CD4-positive, alpha-beta T cell (primary cell): ENCODE results near the gene QTRT2. TPM values are rescaled to one million over a fixed set of nuclear protein-coding genes. Genes with fewer than 3 reads are reported as not detected.

Experiments
- ATAC-seq: fragments of 200-7000 bp; cut with Tn5 transposase; one replicate; pipeline ENCODE4 v1.10.0; 2022; ENCODE audit warnings: mild to moderate bottlenecking; ENCODE audit not compliant: poor library complexity
- CTCF ChIA-PET: fragments of 350-600 bp; sonication (Branson Sonifier 250); formaldehyde crosslinking; loops from one replicate; lab custom pipeline; 2021; ENCODE audit warnings: antibody characterized with exemption, inconsistent platforms; lab: Charles Lee
- POLR2A ChIA-PET: fragments of 350-600 bp; sonication (Branson Sonifier 250); formaldehyde crosslinking; loops from one replicate; lab custom pipeline; 2021; ENCODE audit warnings: antibody characterized with exemption, inconsistent platforms; lab: Charles Lee
- DNase-seq, 14 experiments: peaks; one replicate each; pipeline ENCODE4 v3.0.0-alpha.2; 2013 to 2020; ENCODE audit warnings: mixed read lengths in 2 of 14
- H3K27ac ChIP-seq, 2 donors: one replicate each; pipeline versions ENCODE4 v1.5.1 to v1.7.0; 2013; ENCODE audit warnings: low read length in 2 of 2, low read depth in 1 of 2, mild to moderate bottlenecking in 1 of 2
- H3K27me3 ChIP-seq, 2 experiments: 1 replicate in 1 of 2; 2 replicates in 1 of 2; pipeline versions ENCODE4 v1.6.1 to v1.7.0; 2013; ENCODE audit warnings: low read length in 2 of 2, control low read depth in 1 of 2, mild to moderate bottlenecking in 1 of 2, moderate library complexity in 1 of 2; ENCODE audit not compliant: insufficient read depth in 2 of 2, control insufficient read depth in 1 of 2
- H3K36me3 ChIP-seq: one replicate; pipeline ENCODE4 v1.6.1; 2013; ENCODE audit warnings: low read length, control low read depth; ENCODE audit not compliant: insufficient read depth
- H3K4me1 ChIP-seq: one replicate; pipeline ENCODE4 v1.6.1; 2013; ENCODE audit warnings: low read length, control low read depth; ENCODE audit not compliant: insufficient read depth
- H3K4me3 ChIP-seq: one replicate; pipeline ENCODE4 v1.5.1; 2013; ENCODE audit warnings: mild to moderate bottlenecking, low read length, moderate library complexity
- H3K9me3 ChIP-seq, 2 experiments: 1 replicate in 1 of 2; 2 replicates in 1 of 2; pipeline versions ENCODE4 v1.6.1 to v1.7.0; 2013; ENCODE audit warnings: low read length in 2 of 2, mild to moderate bottlenecking in 2 of 2, control low read depth in 1 of 2, moderate library complexity in 1 of 2; ENCODE audit not compliant: control insufficient read depth in 1 of 2, insufficient read depth in 1 of 2
- H3K27ac Mint-ChIP-seq: one replicate; pipeline ENCODE4 v1.8.0; 2020; ENCODE audit warnings: mixed read lengths
- H3K27me3 Mint-ChIP-seq: one replicate; pipeline ENCODE4 v1.8.0; 2021; ENCODE audit warnings: mixed read lengths
- H3K36me3 Mint-ChIP-seq: one replicate; pipeline ENCODE4 v1.8.0; 2021; ENCODE audit warnings: low read depth, mixed read lengths
- H3K4me1 Mint-ChIP-seq: one replicate; pipeline ENCODE4 v1.8.0; 2021; ENCODE audit warnings: low read depth, mixed read lengths
- H3K4me3 Mint-ChIP-seq: one replicate; pipeline ENCODE4 v1.8.0; 2020; ENCODE audit warnings: mild to moderate bottlenecking, mixed read lengths
- H3K9me3 Mint-ChIP-seq: one replicate; pipeline ENCODE4 v1.8.0; 2020; ENCODE audit warnings: mixed read lengths
- intact Hi-C, 2 experiments: fragments of 100-400 bp; cut with DNase I in 1 of 2; cut with micrococcal nuclease in 1 of 2; formaldehyde crosslinking; loops; one replicate each; pipeline versions ENCODE4 v1.15.1 to v1.9.0; 2023 to 2025; cut with DNase I, micrococcal nuclease
- total RNA-seq, 174 experiments: library from RNA in 2 of 174; stranded (reverse) in 2 of 174; gene quantifications; one replicate each; pipeline ENCODE4 v1.2.3 and lab custom pipeline; 2021 to 2026
- TF ChIP-seq, protein P1 (sequence below): fragments of 200-600 bp; IDR thresholded peaks from one replicate; pipeline ENCODE4 v1.8.0; 2022; ENCODE audit warnings: antibody characterized with exemption, mild to moderate bottlenecking

The QTRT2 gene
- total RNA-seq, 2 experiments from 2014 or later, result 22.8 to 27.0 TPM

- Mint-ChIP-seq H3K36me3 (no peaks in the 10 kb centered on the region), H3K4me1 (no peaks in the 10 kb centered on the region), H3K4me3 (no peak overlapping the region), H3K9me3 (no peaks in the 10 kb centered on the region), H3K27me3 (no peaks in the 10 kb centered on the region), H3K27ac (no peak overlapping the region)
- no peaks in the 10 kb centered on the region for H3K4me1 ChIP-seq
- intact Hi-C loops, result no loop called here
- peaks cover 0 to 3% of the 10 kb centered on the region in 2 experiments for H3K27me3 ChIP-seq
- ATAC-seq (no peak), DNase-seq (no peak)
- H3K27ac ChIP-seq, result no peak overlapping the region
- no peak overlapping the region for H3K4me3 ChIP-seq
- CTCF ChIA-PET, result no interaction called here
- H3K36me3 ChIP-seq, result no peaks in the 10 kb centered on the region
- POLR2A ChIA-PET, result no interaction called here
- TF ChIP-seq, protein P1, sequence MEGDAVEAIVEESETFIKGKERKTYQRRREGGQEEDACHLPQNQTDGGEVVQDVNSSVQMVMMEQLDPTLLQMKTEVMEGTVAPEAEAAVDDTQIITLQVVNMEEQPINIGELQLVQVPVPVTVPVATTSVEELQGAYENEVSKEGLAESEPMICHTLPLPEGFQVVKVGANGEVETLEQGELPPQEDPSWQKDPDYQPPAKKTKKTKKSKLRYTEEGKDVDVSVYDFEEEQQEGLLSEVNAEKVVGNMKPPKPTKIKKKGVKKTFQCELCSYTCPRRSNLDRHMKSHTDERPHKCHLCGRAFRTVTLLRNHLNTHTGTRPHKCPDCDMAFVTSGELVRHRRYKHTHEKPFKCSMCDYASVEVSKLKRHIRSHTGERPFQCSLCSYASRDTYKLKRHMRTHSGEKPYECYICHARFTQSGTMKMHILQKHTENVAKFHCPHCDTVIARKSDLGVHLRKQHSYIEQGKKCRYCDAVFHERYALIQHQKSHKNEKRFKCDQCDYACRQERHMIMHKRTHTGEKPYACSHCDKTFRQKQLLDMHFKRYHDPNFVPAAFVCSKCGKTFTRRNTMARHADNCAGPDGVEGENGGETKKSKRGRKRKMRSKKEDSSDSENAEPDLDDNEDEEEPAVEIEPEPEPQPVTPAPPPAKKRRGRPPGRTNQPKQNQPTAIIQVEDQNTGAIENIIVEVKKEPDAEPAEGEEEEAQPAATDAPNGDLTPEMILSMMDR, result no peak
- no peaks in the 10 kb centered on the region for H3K9me3 ChIP-seq
These were observed 65.6 kb downstream of the QTRT2 start for GRCh38 chr3:114122027-114122709.

GRCh38 chr3:114126461-114126860 lies 69.9 kb downstream of the QTRT2 start:
- H3K9me3 ChIP-seq, result no peaks in the 10 kb centered on the region
- H3K27ac Mint-ChIP-seq, result no peak overlapping the region
- no peak overlapping the region for H3K4me3 Mint-ChIP-seq
- H3K4me1 Mint-ChIP-seq, result no peaks in the 10 kb centered on the region
- H3K36me3 ChIP-seq, result no peaks in the 10 kb centered on the region
- no peak overlapping the region for H3K27ac ChIP-seq
- H3K36me3 Mint-ChIP-seq, result no peaks in the 10 kb centered on the region
- no peaks in the 10 kb centered on the region for H3K4me1 ChIP-seq
- no peak for DNase-seq
- no peak overlapping the region for H3K4me3 ChIP-seq
- CTCF ChIA-PET, result interaction anchor here (1.2 kb wide), 1 partner anchor 603 kb away, joined by 3 read pairs; no protein-coding TSS in a partner anchor
- ATAC-seq, result no peak
- intact Hi-C loops, result no loop called here
- TF ChIP-seq, protein P1, result no peak
- H3K27me3 ChIP-seq, result peaks cover 0 to 3% of the 10 kb centered on the region in 2 experiments
- POLR2A ChIA-PET, result no interaction called here
- no peaks in the 10 kb centered on the region for H3K27me3 Mint-ChIP-seq
- H3K9me3 Mint-ChIP-seq, result no peaks in the 10 kb centered on the region

DNA sequence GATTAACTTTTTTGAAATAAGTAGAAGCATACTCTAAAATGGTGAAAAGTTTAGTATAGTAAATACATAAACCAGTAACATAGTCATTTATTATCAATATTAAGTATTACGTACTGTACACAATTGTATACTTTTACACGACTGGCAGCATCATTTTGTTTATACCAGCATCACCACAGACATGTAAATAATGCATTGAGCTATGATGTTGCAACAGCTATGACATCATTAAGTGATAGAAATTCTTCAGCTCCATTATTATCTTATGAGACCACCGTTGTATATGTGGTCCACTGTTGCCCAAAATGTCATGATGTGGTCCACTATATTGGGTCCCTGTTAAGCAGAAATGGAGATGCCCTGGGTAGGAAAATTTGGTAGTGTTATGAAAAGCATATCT lies 71.0 kb downstream of the QTRT2 start:
- H3K36me3 Mint-ChIP-seq, result no peaks in the 10 kb centered on the region
- ChIA-PET POLR2A (no interaction called here), CTCF (interaction anchor here (1.2 kb wide), 1 partner anchor 602 kb away, joined by 3 read pairs; no protein-coding TSS in a partner anchor)
- no peak overlapping the region for H3K27ac Mint-ChIP-seq
- H3K27ac ChIP-seq, result no peak overlapping the region
- TF ChIP-seq, protein P1, result no peak
- H3K4me3 Mint-ChIP-seq, result no peak overlapping the region
- intact Hi-C loops, result no loop called here
- H3K4me1 Mint-ChIP-seq, result no peaks in the 10 kb centered on the region
- H3K9me3 Mint-ChIP-seq, result no peaks in the 10 kb centered on the region
- H3K4me1 ChIP-seq, result no peaks in the 10 kb centered on the region
- no peaks in the 10 kb centered on the region for H3K9me3 ChIP-seq
- no peaks in the 10 kb centered on the region for H3K27me3 Mint-ChIP-seq
- H3K4me3 ChIP-seq, result no peak overlapping the region
- H3K36me3 ChIP-seq, result no peaks in the 10 kb centered on the region
- no peak for ATAC-seq
- H3K27me3 ChIP-seq, result peaks cover 0 to 3% of the 10 kb centered on the region in 2 experiments
- DNase-seq, result no peak
